DOHH2 (cell line): Measurements from ENCODE around the gene NT5DC1.

Experiments used
- CTCF ChIP-seq: fragments of 200-600 bp; sonication (generic); IDR thresholded peaks from one replicate; pipeline ENCODE4 v1.5.1; 2014; ENCODE audit warnings: antibody characterized with exemption, mild to moderate bottlenecking, low read depth, low read length; ENCODE audit not compliant: poor library complexity, severe bottlenecking
- EZH2phosphoT487 ChIP-seq: fragments of 200-600 bp; sonication (generic); IDR thresholded peaks from 2 replicates; pipeline ENCODE4 v1.6.1; 2017; ENCODE audit warnings: borderline replicate concordance, mild to moderate bottlenecking, antibody characterized with exemption, low read length, moderate library complexity, mixed read lengths

- TF ChIP-seq CTCF (no peak), EZH2phosphoT487 (no peak)
Observed at GRCh38 chr6:116277124-116277523, 176.5 kb downstream of the NT5DC1 start.
